Stimulated activated CD4-positive, alpha-beta T cell treated with anti-CD3 and anti-CD28 coated beads, Interleukin-4, amount 100 ng/mL, for 24 hours (primary cell): Measurements from ENCODE around the gene INPPL1.

Source experiments
- DNase-seq: peaks from one replicate; pipeline ENCODE4 v3.0.0-alpha.2; 2020

INPPL1 gene

GRCh38 chr11:72233773-72234513 is 9.4 kb downstream of the INPPL1 start:
- DNase-seq, result no peak

- DNase-seq, result no peak
These were observed 9.9 kb downstream of the INPPL1 start for GRCh38 chr11:72234514-72234830.

GRCh38 chr11:72234920-72235319 is 10.4 kb downstream of the INPPL1 start:
- no peak for DNase-seq

GRCh38 chr11:72235351-72236057 is 10.9 kb downstream of the INPPL1 start:
- DNase-seq, result no peak

- no peak for DNase-seq
These were observed 11.6 kb downstream of the INPPL1 start for GRCh38 chr11:72236083-72236697.

GRCh38 chr11:72236774-72237111 is 12.2 kb downstream of the INPPL1 start:
- no peak for DNase-seq

- no peak for DNase-seq
These were observed 12.8 kb downstream of the INPPL1 start for GRCh38 chr11:72237112-72237931.

GRCh38 chr11:72238040-72238450 is 13.5 kb downstream of the INPPL1 start:
- peak; percentile 54 for DNase-seq

GRCh38 chr11:72238492-72239312 is 14.1 kb downstream of the INPPL1 start:
- DNase-seq, result no peak

- no peak for DNase-seq
These were observed 14.8 kb downstream of the INPPL1 start for GRCh38 chr11:72239313-72239848.

- DNase-seq, result no peak
These were observed 15.4 kb downstream of the INPPL1 start for GRCh38 chr11:72239849-72240460.

- no peak for DNase-seq
These were observed 16.1 kb downstream of the INPPL1 start for GRCh38 chr11:72240461-72241290.

GRCh38 chr11:72241291-72241781 is 16.8 kb downstream of the INPPL1 start:
- DNase-seq, result no peak

- no peak for DNase-seq
These were observed 17.6 kb downstream of the INPPL1 start for GRCh38 chr11:72242141-72242540.

- no peak for DNase-seq
These were observed 18.8 kb downstream of the INPPL1 start for GRCh38 chr11:72243173-72244059.

- no peak for DNase-seq
These were observed 19.4 kb downstream of the INPPL1 start, which contains the start of gene PHOX2A for GRCh38 chr11:72244060-72244360. PHOX2A (minus strand) TSS chr11:72244176; CDS start chr11:72244004, 172 bp downstream.

- DNase-seq, result no peak
These were observed 20.0 kb downstream of the INPPL1 start for GRCh38 chr11:72244361-72245262.

- DNase-seq, result no peak
These were observed 20.8 kb downstream of the INPPL1 start for GRCh38 chr11:72245263-72245816.
